Ascending aorta (tissue), 2 donors: ENCODE measurements around the gene ATG9B. TPM values are rescaled to one million over a fixed set of nuclear protein-coding genes. Genes with fewer than 3 reads are reported as not detected.

ENCODE experiments used
- DNase-seq, 2 donors: peaks; one replicate each; pipeline ENCODE4 v3.0.0-alpha.2; 2019; ENCODE audit warnings: low spot score in 2 of 2
- H3K27ac ChIP-seq, 2 donors: fragments of 200-600 bp; sonication (generic); one replicate each; pipeline ENCODE4 v1.5.1; 2016 to 2017; ENCODE audit warnings: mild to moderate bottlenecking in 1 of 2
- H3K27me3 ChIP-seq: fragments of 200-600 bp; sonication (generic); one replicate; pipeline ENCODE4 v1.5.1; 2017
- H3K36me3 ChIP-seq, 2 donors: fragments of 200-600 bp; sonication (generic); one replicate each; pipeline ENCODE4 v1.5.1; 2016
- H3K4me1 ChIP-seq, 2 donors: fragments of 200-600 bp; sonication (generic); one replicate each; pipeline ENCODE4 v1.5.1; 2016 to 2017; ENCODE audit warnings: mild to moderate bottlenecking in 1 of 2
- H3K4me3 ChIP-seq, 2 donors: fragments of 200-600 bp; sonication (generic); one replicate each; pipeline ENCODE4 v1.5.1; 2016 to 2017; ENCODE audit warnings: mild to moderate bottlenecking in 1 of 2
- H3K9me3 ChIP-seq, 2 donors: fragments of 200-600 bp; sonication (generic); one replicate each; pipeline ENCODE4 v1.5.1; 2016
- intact Hi-C: fragments of 100-400 bp; cut with DNase I; formaldehyde crosslinking; loops from one replicate; pipeline ENCODE4 v1.15.1; 2023
- total RNA-seq: library from RNA; depleted of rRNA; stranded (reverse); fragments of >200 nt; gene quantifications from one replicate; pipeline ENCODE4 v1.1.0, GENCODE V29; 2016
- TF ChIP-seq, protein P1 (sequence below), 3 experiments: fragments of 200-600 bp in 2 of 3; fragments of 450-650 bp in 1 of 3; sonication (generic) in 2 of 3; IDR thresholded peaks; one replicate each; pipeline ENCODE4 v1.5.1; 2016 to 2019; ENCODE audit warnings: antibody characterized with exemption in 3 of 3, mild to moderate bottlenecking in 1 of 3, moderate library complexity in 1 of 3

Gene ATG9B
- total RNA-seq, 1 donor from 2014 or later = not detected

DNA sequence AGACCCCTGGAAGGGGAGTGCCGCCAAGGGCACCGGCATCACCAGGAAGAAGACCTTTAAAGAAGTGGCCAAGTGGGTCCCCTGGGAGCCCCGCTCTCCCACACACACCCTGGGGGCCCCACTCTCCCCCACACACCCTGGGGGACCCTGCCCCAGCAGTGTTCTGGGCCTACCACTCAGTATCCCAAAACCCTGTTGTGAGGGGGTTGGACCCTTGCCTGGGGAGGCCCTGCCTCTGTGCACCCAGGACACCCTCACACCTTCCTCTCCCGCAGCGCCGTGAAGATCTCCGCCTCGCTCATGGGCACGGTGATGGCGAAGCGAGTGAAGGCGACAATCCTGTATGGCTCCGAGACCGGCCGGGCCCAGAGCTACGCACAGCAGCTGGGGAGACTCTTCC, 22.7 kb downstream of the ATG9B start:
- no peaks in the 10 kb centered on the region for H3K27me3 ChIP-seq
- DNase-seq = no peak
- intact Hi-C loops = no loop called here
- H3K9me3 ChIP-seq = no peaks in the 10 kb centered on the region
- H3K4me1 ChIP-seq = no peaks in the 10 kb centered on the region
- TF ChIP-seq, protein P1, sequence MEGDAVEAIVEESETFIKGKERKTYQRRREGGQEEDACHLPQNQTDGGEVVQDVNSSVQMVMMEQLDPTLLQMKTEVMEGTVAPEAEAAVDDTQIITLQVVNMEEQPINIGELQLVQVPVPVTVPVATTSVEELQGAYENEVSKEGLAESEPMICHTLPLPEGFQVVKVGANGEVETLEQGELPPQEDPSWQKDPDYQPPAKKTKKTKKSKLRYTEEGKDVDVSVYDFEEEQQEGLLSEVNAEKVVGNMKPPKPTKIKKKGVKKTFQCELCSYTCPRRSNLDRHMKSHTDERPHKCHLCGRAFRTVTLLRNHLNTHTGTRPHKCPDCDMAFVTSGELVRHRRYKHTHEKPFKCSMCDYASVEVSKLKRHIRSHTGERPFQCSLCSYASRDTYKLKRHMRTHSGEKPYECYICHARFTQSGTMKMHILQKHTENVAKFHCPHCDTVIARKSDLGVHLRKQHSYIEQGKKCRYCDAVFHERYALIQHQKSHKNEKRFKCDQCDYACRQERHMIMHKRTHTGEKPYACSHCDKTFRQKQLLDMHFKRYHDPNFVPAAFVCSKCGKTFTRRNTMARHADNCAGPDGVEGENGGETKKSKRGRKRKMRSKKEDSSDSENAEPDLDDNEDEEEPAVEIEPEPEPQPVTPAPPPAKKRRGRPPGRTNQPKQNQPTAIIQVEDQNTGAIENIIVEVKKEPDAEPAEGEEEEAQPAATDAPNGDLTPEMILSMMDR (IDR thresholded peaks at IDR 0.05) = no peak
- H3K4me3 ChIP-seq = no peak overlapping the region
- H3K27ac ChIP-seq = no peak overlapping the region
- no peaks in the 10 kb centered on the region for H3K36me3 ChIP-seq

DNA sequence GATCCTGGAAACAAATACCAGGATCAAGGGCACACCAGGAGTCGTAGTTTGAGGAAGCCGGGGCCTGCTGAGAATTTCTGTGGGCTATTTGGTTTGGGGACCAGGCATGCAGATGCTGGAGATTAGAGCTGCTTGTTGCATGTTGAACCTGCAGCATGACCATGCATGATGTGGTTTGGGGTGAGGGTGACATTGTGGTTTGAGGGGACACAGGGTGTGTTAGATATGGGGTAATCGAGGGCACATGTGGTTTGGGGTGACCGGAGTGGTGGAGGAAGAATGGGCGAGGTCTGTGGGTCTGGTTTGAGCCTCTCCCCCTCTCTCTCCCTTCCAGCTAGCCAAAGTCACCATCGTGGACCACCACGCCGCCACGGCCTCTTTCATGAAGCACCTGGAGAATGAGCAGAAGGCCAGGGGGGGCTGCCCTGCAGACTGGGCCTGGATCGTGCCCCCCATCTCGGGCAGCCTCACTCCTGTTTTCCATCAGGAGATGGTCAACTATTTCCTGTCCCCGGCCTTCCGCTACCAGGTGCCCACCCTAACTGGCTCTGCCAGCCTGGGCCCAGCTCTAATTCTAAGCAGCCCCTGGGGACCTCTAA, 23.3 kb downstream of the ATG9B start:
- TF ChIP-seq, protein P1 (IDR thresholded peaks at IDR 0.05) = no peak
- Histone ChIP-seq H3K9me3 (no peaks in the 10 kb centered on the region), H3K4me3 (no peak overlapping the region), H3K27ac (no peak overlapping the region), H3K4me1 (no peaks in the 10 kb centered on the region), H3K36me3 (no peaks in the 10 kb centered on the region), H3K27me3 (no peaks in the 10 kb centered on the region)
- DNase-seq = no peak
- intact Hi-C loops = no loop called here

DNA sequence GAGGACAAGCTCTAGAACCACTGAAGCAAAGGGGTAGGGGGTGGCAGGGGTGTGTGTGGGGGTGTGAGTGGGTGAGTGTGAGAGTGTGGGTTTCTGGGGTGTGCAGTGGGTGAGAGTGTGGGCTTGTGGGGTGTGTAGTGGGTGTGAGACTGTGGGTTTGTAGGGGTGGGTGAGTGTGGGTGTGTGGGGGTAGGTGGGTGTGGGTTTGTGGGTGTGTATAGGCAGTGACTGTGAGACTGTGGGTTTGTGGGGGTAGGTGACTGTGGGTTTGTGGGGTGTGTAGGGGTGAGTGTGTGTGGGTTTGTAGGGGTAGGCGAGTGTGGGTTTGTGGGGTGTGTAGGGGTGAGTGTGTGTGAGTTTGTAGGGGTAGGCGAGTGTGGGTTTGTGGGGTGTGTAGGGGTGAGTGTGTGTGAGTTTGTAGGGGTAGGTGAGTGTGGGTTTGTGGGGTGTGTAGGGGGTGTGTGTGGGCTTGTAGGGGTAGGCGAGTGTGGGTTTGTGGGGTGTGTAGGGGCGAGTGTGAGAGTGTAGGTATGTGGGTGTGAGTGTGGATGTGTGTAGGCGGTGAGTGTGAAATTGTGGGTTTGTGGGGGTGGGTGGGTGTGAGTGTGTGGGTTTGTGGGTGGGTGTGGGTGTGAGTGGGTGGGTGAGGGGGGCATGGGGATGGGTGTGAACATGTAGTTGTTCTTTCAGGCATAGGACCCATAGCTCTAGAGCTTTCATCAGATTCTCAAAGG, 24.6 kb downstream of the ATG9B start:
- Histone ChIP-seq H3K4me3 (no peak overlapping the region), H3K27me3 (no peaks in the 10 kb centered on the region), H3K36me3 (no peaks in the 10 kb centered on the region), H3K4me1 (no peaks in the 10 kb centered on the region), H3K9me3 (no peaks in the 10 kb centered on the region), H3K27ac (no peak overlapping the region)
- TF ChIP-seq, protein P1 (IDR thresholded peaks at IDR 0.05) = no peak
- intact Hi-C loops = no loop called here
- no peak for DNase-seq

DNA sequence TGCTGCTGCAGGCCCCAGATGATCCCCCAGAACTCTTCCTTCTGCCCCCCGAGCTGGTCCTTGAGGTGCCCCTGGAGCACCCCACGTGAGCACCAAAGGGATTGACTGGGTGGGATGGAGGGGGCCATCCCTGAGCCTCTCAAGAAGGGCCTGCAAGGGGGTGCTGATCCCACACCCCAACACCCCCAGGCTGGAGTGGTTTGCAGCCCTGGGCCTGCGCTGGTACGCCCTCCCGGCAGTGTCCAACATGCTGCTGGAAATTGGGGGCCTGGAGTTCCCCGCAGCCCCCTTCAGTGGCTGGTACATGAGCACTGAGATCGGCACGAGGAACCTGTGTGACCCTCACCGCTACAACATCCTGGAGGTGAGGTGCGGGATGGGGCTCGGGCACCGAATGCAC, 25.3 kb downstream of the ATG9B start:
- no peak for DNase-seq
- Histone ChIP-seq H3K27ac (no peak overlapping the region), H3K4me1 (no peaks in the 10 kb centered on the region), H3K36me3 (no peaks in the 10 kb centered on the region), H3K27me3 (no peaks in the 10 kb centered on the region), H3K4me3 (no peak overlapping the region), H3K9me3 (no peaks in the 10 kb centered on the region)
- intact Hi-C loops = no loop called here
- TF ChIP-seq, protein P1 (IDR thresholded peaks at IDR 0.05) = no peak

DNA sequence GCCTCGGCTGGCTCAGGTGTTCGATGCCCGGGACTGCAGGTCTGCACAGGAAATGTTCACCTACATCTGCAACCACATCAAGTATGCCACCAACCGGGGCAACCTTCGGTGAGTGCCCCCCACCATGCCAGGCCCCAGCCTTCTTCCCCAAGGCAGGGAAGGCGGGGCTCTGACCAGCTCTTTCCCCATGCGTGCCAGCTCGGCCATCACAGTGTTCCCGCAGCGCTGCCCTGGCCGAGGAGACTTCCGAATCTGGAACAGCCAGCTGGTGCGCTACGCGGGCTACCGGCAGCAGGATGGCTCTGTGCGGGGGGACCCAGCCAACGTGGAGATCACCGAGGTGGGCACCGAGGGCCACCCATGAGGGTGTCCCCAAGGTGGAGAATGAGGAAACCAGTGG, 26.0 kb downstream of the ATG9B start:
- Histone ChIP-seq H3K36me3 (no peaks in the 10 kb centered on the region), H3K27ac (no peak overlapping the region), H3K27me3 (no peaks in the 10 kb centered on the region), H3K9me3 (no peaks in the 10 kb centered on the region), H3K4me3 (no peak overlapping the region), H3K4me1 (no peaks in the 10 kb centered on the region)
- TF ChIP-seq, protein P1 (IDR thresholded peaks at IDR 0.05) = no peak
- intact Hi-C loops = no loop called here
- DNase-seq = no peak
